Measurements from ENCODE around the gene IL17C.

The IL17C gene, protein sequence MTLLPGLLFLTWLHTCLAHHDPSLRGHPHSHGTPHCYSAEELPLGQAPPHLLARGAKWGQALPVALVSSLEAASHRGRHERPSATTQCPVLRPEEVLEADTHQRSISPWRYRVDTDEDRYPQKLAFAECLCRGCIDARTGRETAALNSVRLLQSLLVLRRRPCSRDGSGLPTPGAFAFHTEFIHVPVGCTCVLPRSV

DNA sequence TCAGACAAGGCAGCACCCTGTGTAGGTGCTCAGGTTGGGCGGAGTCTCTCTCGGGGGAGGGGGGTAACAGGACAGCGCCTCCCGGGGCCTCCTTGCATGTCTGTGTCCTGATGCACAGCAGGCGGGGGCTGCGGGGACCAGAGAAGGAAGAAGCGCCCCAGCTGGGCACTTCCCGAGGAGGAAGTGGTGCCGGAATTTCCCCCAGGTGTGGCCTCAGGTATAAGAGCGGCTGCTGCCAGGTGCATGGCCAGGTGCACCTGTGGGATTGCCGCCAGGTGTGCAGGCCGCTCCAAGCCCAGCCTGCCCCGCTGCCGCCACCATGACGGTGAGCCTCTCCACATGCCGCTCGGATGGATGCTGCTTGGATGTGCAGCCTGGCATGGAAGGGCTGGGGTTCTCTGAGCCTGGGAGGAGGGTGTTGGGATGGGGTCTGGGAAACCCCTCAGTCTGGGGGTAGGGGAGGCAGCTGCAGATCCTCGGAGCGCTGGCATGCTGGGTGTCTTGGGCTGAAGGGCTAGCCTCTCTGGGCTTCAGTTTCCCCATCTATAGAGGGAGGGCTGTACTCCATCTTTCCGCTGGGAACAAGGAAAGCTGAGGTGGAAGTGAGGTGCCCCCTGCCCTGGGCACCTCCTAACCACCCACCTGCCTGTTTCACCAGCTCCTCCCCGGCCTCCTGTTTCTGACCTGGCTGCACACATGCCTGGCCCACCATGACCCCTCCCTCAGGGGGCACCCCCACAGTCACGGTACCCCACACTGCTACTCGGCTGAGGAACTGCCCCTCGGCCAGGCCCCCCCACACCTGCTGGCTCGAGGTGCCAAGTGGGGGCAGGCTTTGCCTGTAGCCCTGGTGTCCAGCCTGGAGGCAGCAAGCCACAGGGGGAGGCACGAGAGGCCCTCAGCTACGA, at the start of gene IL17C:
IL17C (plus strand) TSS at position 250 of the 908 bp plus-strand sequence; CDS start at position 320, 70 bp downstream.
- no peaks in the 10 kb centered on the region for H3K4me1 ChIP-seq (ENCODE audit: control insufficient read depth, insufficient read depth, low read length)
- no peak within 1 kb of the TSS for H3K4me3 ChIP-seq (ENCODE audit: low read length)
- H3K36me3 ChIP-seq (ENCODE audit: control insufficient read depth, insufficient read depth, low read length, severe bottlenecking): no peaks in the 10 kb centered on the region
- DNase-seq (ENCODE audit: low read depth): no peak
- H3K9me3 ChIP-seq (ENCODE audit: control insufficient read depth, low read length): no peaks in the 10 kb centered on the region
- no peak within 1 kb of the TSS for H3K9ac ChIP-seq (ENCODE audit: low read length)
- peaks cover 37% of the 10 kb centered on the region for H3K27me3 ChIP-seq (replicated peaks; ENCODE audit: control insufficient read depth, insufficient read depth, low read length)

DNA sequence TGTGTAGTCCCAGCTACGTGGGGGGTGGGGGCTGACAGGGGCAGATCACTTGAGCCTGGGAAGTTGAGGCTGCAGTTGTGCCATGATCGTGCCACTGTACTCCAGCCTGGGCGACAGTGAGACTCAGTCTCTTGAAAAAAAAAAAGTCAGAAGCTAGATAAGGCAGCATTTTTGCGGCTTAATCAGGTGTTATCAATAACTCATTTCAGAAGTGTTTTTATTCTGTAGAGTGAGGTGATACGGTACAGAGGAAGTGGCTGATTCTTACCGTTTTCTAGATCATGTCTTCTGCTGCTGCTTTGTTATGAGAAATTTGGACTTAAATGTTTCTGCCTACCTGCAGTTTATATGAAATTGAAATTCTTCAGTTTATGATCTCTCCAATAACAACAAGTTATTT, 49.6 kb upstream of the IL17C start:
- no peak for DNase-seq (ENCODE audit: low read depth)
- peaks cover 58% of the 10 kb centered on the region for H3K36me3 ChIP-seq (ENCODE audit: control insufficient read depth, insufficient read depth, low read length, severe bottlenecking)
- H3K4me3 ChIP-seq (ENCODE audit: low read length): no peak overlapping the region
- H3K9ac ChIP-seq (ENCODE audit: low read length): no peak overlapping the region
- peaks cover 4% of the 10 kb centered on the region for H3K4me1 ChIP-seq (ENCODE audit: control insufficient read depth, insufficient read depth, low read length)
- no peaks in the 10 kb centered on the region for H3K9me3 ChIP-seq (ENCODE audit: control insufficient read depth, low read length)
- no peaks in the 10 kb centered on the region for H3K27me3 ChIP-seq (replicated peaks; ENCODE audit: control insufficient read depth, insufficient read depth, low read length)

DNA sequence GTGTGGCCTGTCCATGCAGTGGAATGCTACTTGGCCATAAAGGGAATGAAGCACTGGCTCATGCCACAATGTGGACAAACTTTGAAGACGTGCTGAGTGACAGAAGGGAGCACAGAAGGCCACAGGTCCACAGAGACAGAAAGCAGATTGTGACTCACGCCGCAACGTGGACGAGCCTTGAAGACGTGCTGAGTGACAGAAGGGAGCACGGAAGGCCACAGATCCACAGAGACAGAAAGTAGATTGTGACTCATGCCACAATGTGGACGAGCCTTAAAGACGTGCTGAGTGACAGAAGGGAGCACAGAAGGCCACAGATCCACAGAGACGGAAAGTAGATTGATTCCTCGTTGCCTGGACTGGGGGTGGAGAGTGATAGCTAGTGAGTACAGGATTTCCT, 48.9 kb upstream of the IL17C start:
- Histone ChIP-seq H3K9ac (ENCODE audit: low read length) (no peak overlapping the region), H3K9me3 (ENCODE audit: control insufficient read depth, low read length) (no peaks in the 10 kb centered on the region)
- no peak for DNase-seq (ENCODE audit: low read depth)

DNA sequence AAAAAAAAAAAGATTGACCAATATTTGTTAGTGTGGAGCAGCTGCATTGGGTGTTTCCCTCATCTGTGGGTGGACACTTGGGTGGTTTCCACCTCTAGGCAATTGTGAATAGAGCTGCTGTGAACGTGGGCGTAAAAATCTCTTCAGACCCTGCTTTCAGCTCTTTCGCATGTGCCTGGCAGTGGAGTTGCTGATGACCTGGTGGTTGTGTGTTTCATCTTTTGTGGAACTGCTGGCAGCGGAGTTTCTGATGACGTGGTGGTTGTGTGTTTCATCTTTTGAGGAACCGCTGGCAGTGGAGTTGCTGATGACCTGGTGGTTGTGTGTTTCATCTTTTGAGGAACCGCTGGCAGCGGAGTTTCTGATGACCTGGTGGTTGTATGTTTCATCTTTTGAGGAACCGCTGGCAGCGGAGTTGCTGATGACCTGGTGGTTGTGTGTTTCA, 46.8 kb upstream of the IL17C start:
- peaks cover 56% of the 10 kb centered on the region for H3K36me3 ChIP-seq (ENCODE audit: control insufficient read depth, insufficient read depth, low read length, severe bottlenecking)
- no peak overlapping the region for H3K4me3 ChIP-seq (ENCODE audit: low read length)

More for the DNA sequence above, 48.9 kb upstream of the IL17C start:
- no peak overlapping the region for H3K4me3 ChIP-seq (ENCODE audit: low read length)
- no peaks in the 10 kb centered on the region for H3K27me3 ChIP-seq (replicated peaks; ENCODE audit: control insufficient read depth, insufficient read depth, low read length)
- H3K4me1 ChIP-seq (ENCODE audit: control insufficient read depth, insufficient read depth, low read length): peaks cover 4% of the 10 kb centered on the region
- peaks cover 57% of the 10 kb centered on the region for H3K36me3 ChIP-seq (ENCODE audit: control insufficient read depth, insufficient read depth, low read length, severe bottlenecking)

DNA sequence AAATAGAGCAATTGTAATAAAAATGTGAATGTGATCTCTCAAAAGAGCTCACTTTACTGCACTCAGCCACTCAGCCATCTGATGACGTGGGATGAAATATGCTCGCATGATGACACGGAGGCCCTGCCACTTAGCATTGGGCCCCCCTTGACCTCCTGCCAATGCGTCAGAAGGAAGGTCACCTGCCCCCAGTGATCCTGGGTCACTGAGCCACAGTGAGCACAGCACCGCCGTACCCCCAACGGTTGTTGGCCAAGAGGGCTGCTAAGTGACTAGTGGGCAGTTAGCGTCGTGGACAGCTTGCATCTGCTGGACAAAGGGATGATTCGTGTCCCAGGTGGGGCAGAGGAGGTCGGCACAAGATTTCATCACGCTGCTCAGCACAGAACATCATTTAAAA, 45.3 kb upstream of the IL17C start:
- DNase-seq (ENCODE audit: low read depth): no peak
- peaks cover 42% of the 10 kb centered on the region for H3K36me3 ChIP-seq (ENCODE audit: control insufficient read depth, insufficient read depth, low read length, severe bottlenecking)
- H3K9me3 ChIP-seq (ENCODE audit: control insufficient read depth, low read length): no peaks in the 10 kb centered on the region
- H3K4me3 ChIP-seq (ENCODE audit: low read length): no peak overlapping the region
- peaks cover 4% of the 10 kb centered on the region for H3K4me1 ChIP-seq (ENCODE audit: control insufficient read depth, insufficient read depth, low read length)
- no peaks in the 10 kb centered on the region for H3K27me3 ChIP-seq (replicated peaks; ENCODE audit: control insufficient read depth, insufficient read depth, low read length)
- H3K9ac ChIP-seq (ENCODE audit: low read length): no peak overlapping the region

More for the DNA sequence above, 46.8 kb upstream of the IL17C start:
- no peak overlapping the region for H3K9ac ChIP-seq (ENCODE audit: low read length)
- DNase-seq (ENCODE audit: low read depth): no peak
- peaks cover 4% of the 10 kb centered on the region for H3K4me1 ChIP-seq (ENCODE audit: control insufficient read depth, insufficient read depth, low read length)
- H3K27me3 ChIP-seq (replicated peaks; ENCODE audit: control insufficient read depth, insufficient read depth, low read length): no peaks in the 10 kb centered on the region
- H3K9me3 ChIP-seq (ENCODE audit: control insufficient read depth, low read length): no peaks in the 10 kb centered on the region

DNA sequence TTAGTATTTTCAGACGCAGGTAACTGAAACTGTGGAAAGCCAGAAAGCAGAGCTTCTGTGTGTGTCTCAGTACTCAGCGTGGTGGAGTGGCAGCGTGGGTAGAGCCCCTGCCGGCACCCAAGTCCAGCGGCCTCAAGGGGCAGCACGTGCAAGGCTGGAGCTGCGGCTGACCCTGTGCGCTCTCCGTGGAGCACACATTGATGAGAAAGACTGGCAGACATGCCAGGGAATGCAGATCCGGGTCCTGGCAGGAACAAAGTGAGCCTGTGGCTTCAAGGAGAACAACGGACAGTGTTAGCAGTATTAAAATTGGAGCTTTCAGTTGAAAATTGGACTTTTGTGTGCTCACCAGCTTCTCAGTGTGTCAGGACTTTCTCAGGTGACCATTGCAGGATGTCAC, 44.9 kb upstream of the IL17C start:
- H3K4me1 ChIP-seq (ENCODE audit: control insufficient read depth, insufficient read depth, low read length): peaks cover 4% of the 10 kb centered on the region
- H3K4me3 ChIP-seq (ENCODE audit: low read length): no peak overlapping the region
- no peak for DNase-seq (ENCODE audit: low read depth)
- no peak overlapping the region for H3K9ac ChIP-seq (ENCODE audit: low read length)
- H3K27me3 ChIP-seq (replicated peaks; ENCODE audit: control insufficient read depth, insufficient read depth, low read length): no peaks in the 10 kb centered on the region
- peaks cover 42% of the 10 kb centered on the region for H3K36me3 ChIP-seq (ENCODE audit: control insufficient read depth, insufficient read depth, low read length, severe bottlenecking)
- H3K9me3 ChIP-seq (ENCODE audit: control insufficient read depth, low read length): no peaks in the 10 kb centered on the region

DNA sequence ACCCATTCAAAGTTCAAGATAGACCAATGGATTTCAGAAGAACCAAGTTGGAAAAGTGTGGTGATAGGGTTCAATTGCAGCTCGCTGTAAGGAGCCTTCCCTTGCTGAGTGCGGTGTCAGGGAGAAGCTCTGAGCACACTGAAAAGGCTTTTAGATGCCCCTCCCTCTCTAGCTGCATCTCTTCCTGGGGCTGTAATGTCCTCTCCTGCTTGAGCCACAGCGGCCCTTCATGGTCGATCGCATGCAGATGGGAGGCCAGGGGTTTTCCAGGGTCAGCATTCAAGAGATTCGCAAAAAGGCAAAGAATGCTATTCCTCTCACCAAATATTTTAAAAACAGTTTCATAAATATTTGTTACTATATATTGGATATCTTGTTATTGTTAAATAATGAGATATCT, 44.5 kb upstream of the IL17C start:
- Histone ChIP-seq H3K4me1 (ENCODE audit: control insufficient read depth, insufficient read depth, low read length) (peaks cover 4% of the 10 kb centered on the region), H3K9ac (ENCODE audit: low read length) (no peak overlapping the region), H3K36me3 (ENCODE audit: control insufficient read depth, insufficient read depth, low read length, severe bottlenecking) (peaks cover 42% of the 10 kb centered on the region), H3K9me3 (ENCODE audit: control insufficient read depth, low read length) (no peaks in the 10 kb centered on the region), H3K27me3 (replicated peaks; ENCODE audit: control insufficient read depth, insufficient read depth, low read length) (no peaks in the 10 kb centered on the region), H3K4me3 (ENCODE audit: low read length) (no peak overlapping the region)
- DNase-seq (ENCODE audit: low read depth): no peak

DNA sequence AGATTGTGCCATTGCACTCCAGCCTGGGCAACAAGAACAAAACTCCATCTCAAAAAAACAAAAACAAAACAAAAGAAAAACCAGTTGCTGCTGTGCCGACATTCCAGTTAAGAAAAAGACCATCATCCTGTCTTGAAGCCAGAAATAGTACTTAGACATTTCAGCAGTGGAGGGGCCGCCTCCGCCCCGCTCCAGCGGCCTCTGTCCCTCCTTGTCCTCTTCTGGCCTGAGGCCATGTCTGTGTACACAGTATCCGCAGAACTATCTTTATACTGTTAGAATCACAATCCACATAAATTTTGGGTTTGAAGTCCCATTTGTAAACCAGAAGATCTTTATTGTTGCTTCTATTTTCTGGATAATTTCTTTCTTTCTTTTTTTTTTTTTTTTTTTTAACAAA, 43.3 kb upstream of the IL17C start:
- no peaks in the 10 kb centered on the region for H3K9me3 ChIP-seq (ENCODE audit: control insufficient read depth, low read length)
- H3K4me1 ChIP-seq (ENCODE audit: control insufficient read depth, insufficient read depth, low read length): peaks cover 5% of the 10 kb centered on the region
- no peak for DNase-seq (ENCODE audit: low read depth)
- H3K36me3 ChIP-seq (ENCODE audit: control insufficient read depth, insufficient read depth, low read length, severe bottlenecking): peaks cover 42% of the 10 kb centered on the region
- no peak overlapping the region for H3K4me3 ChIP-seq (ENCODE audit: low read length)
- H3K27me3 ChIP-seq (replicated peaks; ENCODE audit: control insufficient read depth, insufficient read depth, low read length): no peaks in the 10 kb centered on the region
- no peak overlapping the region for H3K9ac ChIP-seq (ENCODE audit: low read length)

DNA sequence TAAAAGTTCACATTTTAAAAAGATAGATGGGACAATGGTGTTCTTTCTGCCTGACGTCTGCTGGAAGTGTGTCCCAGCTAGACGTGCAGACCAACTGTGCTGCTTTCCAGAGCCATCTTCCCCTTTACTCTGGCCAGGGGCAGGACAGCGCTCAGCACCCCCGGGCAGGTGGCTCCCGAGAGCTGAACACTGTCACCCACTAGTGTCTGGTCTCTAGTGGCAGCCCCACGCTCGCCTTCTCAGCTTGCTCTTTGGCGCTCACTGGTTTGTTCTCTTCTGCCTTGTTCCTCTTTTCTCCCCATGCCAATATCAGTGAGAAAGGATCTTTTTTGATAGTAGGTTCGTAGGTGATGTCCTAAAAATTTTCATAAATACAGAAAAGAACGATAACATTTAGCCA, 42.5 kb upstream of the IL17C start:
- peaks cover 43% of the 10 kb centered on the region for H3K36me3 ChIP-seq (ENCODE audit: control insufficient read depth, insufficient read depth, low read length, severe bottlenecking)
- no peak overlapping the region for H3K9ac ChIP-seq (ENCODE audit: low read length)
- no peaks in the 10 kb centered on the region for H3K9me3 ChIP-seq (ENCODE audit: control insufficient read depth, low read length)
- DNase-seq (ENCODE audit: low read depth): no peak
- no peaks in the 10 kb centered on the region for H3K27me3 ChIP-seq (replicated peaks; ENCODE audit: control insufficient read depth, insufficient read depth, low read length)
- peaks cover 6% of the 10 kb centered on the region for H3K4me1 ChIP-seq (ENCODE audit: control insufficient read depth, insufficient read depth, low read length)
- no peak overlapping the region for H3K4me3 ChIP-seq (ENCODE audit: low read length)

DNA sequence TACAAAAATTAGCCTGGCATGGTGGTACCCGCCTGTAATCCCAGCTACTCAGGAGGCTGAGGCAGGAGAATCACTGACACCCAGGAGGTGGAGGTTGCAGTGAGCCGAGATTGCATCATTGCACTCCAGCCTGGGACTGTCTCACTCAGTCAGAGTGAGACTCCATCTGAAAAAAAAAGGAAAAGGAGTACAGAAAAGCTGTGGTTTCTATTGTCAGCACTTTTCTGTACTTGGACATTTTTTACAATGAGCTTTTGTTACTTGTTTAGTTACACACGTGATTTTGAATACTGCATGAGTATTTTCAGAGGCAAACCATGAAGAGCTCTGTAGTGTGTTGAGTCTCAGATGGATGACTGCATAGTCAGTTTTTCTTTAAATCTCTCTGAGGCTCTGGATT, 41.9 kb upstream of the IL17C start:
- peaks cover 49% of the 10 kb centered on the region for H3K36me3 ChIP-seq (ENCODE audit: control insufficient read depth, insufficient read depth, low read length, severe bottlenecking)
- H3K9ac ChIP-seq (ENCODE audit: low read length): no peak overlapping the region
- no peak for DNase-seq (ENCODE audit: low read depth)
- no peak overlapping the region for H3K4me3 ChIP-seq (ENCODE audit: low read length)
- peaks cover 6% of the 10 kb centered on the region for H3K4me1 ChIP-seq (ENCODE audit: control insufficient read depth, insufficient read depth, low read length)
- H3K27me3 ChIP-seq (replicated peaks; ENCODE audit: control insufficient read depth, insufficient read depth, low read length): no peaks in the 10 kb centered on the region
- no peaks in the 10 kb centered on the region for H3K9me3 ChIP-seq (ENCODE audit: control insufficient read depth, low read length)

DNA sequence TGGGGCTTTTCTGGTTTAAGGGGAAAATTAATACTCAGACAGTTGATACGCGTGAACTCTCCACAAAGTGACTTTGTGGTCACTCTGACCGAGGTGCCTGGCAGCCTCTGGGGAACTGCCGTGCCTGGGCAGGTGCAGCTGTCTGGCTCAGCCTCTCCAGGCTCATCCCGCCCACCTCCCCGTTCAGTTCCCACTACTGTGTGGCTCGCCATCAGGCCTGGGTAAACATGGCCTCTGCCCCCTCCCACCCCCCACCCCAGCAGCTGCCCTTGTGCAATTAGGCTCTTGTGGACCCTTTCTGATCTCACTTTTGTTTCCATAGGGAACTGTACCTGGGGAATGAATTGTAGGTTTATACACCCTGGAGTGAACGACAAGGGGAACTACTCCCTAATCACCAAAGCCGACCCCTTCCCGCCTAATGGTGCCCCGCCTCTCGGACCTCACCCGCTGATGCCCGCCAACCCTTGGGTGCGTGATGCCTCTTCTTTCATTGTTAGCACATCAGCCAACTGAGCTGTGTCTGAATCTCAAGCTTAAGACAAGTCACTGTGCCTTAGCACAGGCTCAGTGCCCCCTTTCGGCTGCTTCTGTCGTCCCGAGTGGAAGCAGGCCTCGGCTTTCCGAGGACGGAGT, 40.4 kb upstream of the IL17C start:
- peaks cover 60% of the 10 kb centered on the region for H3K36me3 ChIP-seq (ENCODE audit: control insufficient read depth, insufficient read depth, low read length, severe bottlenecking)

More for the DNA sequence above, 40.4 kb upstream of the IL17C start:
- Histone ChIP-seq H3K9me3 (ENCODE audit: control insufficient read depth, low read length) (no peaks in the 10 kb centered on the region), H3K4me3 (ENCODE audit: low read length) (no peak overlapping the region), H3K4me1 (ENCODE audit: control insufficient read depth, insufficient read depth, low read length) (peaks cover 3% of the 10 kb centered on the region), H3K9ac (ENCODE audit: low read length) (no peak overlapping the region), H3K27me3 (replicated peaks; ENCODE audit: control insufficient read depth, insufficient read depth, low read length) (no peaks in the 10 kb centered on the region)
- DNase-seq (ENCODE audit: low read depth): no peak

All from adipocyte (in vitro differentiated cells).